ENCODE results near the gene TSPAN1. TPM values are rescaled to one million over a fixed set of nuclear protein-coding genes. Genes with fewer than 3 reads are reported as not detected.

TSPAN1 gene
- total RNA-seq, 1 donor from 2014 or later = 1.2 TPM

DNA sequence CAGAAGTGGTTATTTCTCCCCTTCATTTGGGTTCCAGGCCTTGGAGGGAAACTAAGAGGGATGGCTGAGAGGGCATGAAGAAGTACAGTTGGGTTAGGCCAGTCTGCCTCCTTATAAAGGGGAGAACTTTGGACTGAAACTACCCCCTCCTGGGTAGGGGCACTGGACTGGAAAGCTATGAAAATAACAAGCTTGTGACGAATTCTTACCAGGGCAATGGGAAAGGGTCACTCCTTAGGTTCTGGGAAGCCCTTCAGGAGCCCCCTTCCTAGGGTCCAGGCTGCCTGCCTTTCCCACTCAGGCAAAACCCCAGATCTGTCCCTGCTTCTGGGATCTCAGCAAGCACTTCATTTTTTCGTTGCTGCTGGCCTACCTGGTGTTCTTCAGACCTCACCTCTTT lies 11.2 kb downstream of the TSPAN1 start:
- no peak for DNase-seq (ENCODE audit: low spot score)

DNA sequence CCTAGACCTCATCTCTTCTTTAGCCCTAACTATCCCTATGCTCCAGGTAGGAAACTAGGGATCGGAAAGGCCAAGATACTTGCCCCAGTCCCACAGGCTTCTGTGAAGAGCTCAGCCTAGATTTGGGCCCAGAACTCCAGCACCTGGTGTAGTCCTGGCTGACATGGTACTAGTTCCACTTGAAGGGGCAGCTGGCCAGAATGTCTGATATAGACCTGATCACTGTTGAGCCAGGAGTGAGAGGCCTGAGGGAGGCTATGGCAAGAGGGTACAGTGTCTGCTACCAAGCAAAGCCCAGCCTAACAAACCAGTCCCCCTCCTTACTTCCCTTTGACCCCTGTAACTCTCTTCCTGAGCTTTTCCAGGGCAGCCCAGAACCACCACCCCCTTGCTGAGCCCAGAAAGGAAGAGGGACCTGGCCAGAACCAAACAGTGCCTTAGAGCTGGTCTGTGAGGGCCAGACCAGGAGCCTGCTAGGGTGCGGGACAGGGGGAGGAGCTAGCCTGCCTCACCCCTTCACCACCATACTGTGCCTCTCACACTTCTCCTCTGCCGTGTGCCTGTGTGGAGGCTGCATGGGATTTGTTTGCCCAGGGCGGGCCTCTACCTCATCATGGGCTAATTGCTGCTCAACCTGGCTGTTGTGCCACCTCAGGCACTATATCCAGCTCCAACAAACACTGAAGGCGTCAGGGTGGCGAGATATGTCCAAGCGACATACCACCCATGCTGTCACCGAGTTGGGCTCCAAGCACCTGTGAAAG lies 12.4 kb downstream of the TSPAN1 start:
- DNase-seq (ENCODE audit: low spot score) = no peak

GRCh38 chr1:46188295-46189030 lies 13.6 kb downstream of the TSPAN1 start:
- DNase-seq (ENCODE audit: low spot score) = no peak

DNA sequence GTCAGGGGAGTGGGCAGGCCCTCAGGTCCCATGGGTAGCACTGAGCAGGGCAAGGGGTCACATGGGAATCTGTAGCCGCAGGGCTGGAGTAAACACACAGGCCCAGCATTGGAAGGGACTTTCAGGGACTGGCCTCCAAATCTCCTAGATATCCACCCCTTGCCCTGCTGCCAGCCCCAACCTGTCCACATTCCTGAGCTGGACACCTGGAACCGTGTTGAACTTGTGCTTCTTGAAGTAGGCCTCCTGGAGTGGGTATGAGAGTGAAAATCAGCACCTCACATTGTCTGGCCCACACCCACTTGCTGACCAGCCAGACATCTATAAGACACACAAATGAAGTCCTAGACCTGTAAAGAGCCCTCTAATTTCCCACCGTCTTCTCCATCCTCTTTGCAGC lies 15.7 kb downstream of the TSPAN1 start:
- no peak for DNase-seq (ENCODE audit: low spot score)

GRCh38 chr1:46191033-46191701 lies 16.3 kb downstream of the TSPAN1 start:
- DNase-seq (ENCODE audit: low spot score) = no peak

DNA sequence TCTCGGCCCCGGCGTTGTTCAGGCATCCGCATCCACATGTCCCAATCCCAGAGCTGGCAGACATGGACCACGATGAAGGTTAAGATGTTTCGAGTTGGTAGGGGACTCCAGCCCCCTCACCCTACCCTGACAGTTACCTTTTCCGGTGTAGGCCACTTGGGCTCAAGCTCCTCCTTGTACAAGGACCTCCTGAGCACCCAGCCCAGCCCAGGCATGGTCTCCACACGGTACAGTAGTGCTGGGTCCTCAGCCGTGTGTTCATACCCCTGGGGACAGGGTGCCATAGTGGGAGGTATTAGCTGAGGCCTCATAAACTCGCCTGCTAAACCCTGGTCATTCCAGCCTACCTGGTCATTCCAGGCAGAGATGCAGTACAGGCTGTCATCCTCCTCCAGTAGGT lies 17.3 kb downstream of the TSPAN1 start:
- DNase-seq (ENCODE audit: low spot score) = no peak

DNA sequence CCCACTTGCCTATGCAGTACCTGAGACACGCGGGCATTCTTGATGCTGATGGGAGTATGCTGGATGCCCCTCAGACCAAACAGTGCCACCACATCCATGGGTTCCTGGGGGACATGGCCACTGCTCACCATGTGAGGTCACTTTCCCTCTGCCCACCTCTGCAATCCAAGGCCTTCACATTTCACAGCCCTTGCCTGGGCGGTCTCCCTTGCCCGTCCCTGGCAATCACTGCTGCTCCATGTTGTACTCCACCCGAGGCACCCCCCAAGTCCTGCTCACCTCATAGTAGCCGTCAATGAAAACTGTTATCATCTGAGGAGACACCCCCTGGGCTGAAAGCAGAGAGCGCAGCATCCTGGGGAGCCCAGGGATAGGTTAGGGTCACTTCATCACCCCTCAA lies 18.4 kb downstream of the TSPAN1 start:
- no peak for DNase-seq (ENCODE audit: low spot score)

DNA sequence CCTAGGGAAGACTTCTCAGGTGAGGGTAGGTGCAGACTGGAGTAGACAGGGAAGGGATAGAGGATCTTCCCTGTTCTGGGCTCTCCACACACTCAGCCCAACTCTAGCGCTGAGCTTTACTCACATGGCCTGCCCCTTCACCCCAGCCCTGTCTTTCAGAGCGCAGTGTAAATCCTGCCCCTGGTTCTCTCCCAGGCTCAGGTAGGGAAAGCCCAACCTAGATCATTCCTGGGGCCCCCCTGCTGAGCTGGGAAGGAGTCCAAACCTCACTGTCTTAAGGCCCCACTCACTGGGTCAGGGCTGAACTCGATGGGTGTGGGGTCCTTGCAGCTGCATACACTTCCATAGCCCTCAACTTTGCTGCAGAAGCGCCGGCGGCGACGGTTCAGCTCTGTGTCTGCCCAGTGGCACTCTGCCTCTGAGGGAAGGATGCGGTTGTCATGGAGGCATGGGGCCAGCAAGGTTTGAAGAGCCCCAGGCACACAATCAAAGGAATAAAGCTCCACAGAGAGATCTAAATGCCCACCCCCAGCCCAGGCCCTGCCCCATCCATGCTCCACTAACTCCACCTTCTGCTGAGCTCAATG lies 19.2 kb downstream of the TSPAN1 start:
- DNase-seq (ENCODE audit: low spot score) = no peak

DNA sequence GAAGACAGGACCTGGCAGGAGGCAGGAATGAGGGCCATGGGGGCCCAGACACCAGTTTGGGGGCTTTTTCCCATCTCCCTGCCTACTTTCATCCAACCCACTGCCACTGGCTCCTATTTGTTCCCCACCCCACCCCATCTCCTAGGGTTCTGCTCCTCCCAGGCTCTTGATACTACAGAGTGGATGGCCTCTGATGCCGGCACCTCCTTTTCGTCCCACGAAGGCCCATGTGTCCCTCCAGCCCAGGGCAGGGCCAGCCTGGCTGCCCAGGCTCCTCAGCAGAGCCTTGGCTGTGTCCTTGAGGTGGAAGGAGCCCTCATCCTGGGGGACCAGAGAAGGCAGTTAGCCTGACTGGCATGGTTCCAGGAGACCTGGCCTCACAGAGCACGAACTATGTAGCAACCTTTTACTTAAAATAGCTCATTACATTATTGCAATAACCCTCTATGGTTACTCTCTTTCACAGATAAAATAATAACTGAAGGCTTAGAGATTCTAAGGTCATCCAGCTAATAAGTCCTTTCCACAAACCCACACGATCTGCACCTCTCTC lies 19.8 kb downstream of the TSPAN1 start:
- no peak for DNase-seq (ENCODE audit: low spot score)

DNA sequence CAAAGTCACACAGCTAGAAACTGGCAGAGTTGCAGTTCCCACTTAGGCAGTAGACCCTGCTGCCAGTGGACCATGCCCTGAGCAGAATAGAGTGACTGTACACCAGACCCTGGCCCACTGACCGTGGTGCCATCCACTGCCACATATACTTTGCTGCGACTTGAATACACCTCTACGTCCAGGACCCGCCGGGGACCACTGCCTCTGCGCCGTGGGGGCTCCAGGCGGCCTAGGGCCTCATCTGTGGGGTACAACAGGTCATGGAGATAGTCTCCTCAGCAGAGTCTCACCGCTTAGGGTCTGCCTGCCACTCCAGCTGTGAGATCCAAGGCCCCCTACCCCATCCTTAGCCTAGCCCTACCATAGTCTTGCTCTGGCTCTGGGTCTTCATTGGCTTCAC lies 21.7 kb downstream of the TSPAN1 start:
- no peak for DNase-seq (ENCODE audit: low spot score)

- DNase-seq (ENCODE audit: low spot score) = no peak
These were observed 22.7 kb downstream of the TSPAN1 start for GRCh38 chr1:46197560-46197963.

DNA sequence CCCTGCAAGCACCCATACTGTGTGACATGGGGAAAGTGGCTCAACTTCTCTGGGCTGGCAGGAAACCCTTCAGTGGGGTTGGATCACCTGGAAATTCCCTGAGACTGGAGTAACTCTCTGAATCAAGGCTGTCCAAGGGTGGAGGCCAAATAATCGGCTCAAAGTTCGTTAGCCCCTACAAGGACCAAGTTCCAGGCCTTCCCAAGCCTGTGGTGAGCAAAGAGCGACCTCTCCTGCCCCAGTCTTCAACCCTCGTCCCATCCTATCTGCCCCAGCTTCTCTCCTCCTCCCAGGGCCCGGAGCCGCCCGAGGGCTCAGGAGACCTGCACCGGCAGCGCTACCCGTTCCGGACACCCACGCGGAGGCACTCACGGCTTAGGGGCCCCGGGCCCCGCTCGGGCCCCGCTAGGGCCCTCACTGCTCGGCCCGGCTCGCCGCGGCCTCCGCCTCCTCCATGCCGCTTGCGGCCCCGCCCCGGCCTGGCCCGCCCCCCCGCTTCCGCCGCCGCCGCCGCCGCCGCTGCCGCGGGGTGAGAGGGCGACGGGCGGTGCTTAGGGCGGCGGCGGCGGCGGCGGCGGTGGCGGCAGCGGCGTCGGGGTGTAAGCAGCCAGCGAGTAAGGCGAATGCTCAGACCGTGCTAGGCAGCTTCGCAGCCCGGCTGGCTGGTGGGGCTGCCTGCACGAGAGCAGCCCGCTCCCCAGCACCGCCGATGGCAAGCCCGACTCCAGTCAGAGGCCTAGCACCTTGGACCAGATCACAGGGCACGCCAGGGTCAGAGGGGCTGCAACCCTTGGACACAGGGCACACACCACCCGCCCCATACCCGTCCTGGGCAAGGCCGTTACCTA lies 23.3 kb downstream of the TSPAN1 start, which contains the start of gene POMGNT1:
Gene POMGNT1 (minus strand): TSS at position 471 of the 848 bp plus-strand sequence. CDS start 613 bp downstream, outside the sequence.
- no peak for DNase-seq (ENCODE audit: low spot score)

DNA sequence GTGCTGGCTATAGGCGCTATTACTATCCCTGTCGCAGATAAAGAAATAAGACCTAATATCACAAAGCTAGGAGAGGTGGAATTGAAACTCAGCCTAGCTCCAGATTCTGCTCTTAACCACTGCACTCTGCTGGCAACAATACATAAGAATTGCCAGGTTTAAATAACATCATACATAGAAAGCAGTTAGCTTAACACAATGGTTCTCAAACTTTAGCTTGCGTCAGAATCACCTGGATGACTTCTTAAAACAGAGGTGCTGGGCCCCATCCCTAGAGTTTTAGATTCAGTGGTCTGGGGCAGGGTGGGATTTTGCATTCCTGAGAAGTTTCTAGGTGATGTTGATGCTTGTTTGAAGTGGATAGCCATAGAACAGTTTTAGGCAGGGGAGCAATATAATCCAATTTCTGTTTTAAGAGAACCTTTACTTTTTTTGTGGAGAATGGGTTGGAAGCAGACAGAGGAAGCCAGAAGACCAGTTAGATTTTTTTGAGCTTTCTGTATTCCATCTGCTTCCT lies 24.4 kb downstream of the TSPAN1 start:
- DNase-seq (ENCODE audit: low spot score) = no peak

GRCh38 chr1:46203738-46204405 lies 29.0 kb downstream of the TSPAN1 start:
- no peak for DNase-seq (ENCODE audit: low spot score)

DNA sequence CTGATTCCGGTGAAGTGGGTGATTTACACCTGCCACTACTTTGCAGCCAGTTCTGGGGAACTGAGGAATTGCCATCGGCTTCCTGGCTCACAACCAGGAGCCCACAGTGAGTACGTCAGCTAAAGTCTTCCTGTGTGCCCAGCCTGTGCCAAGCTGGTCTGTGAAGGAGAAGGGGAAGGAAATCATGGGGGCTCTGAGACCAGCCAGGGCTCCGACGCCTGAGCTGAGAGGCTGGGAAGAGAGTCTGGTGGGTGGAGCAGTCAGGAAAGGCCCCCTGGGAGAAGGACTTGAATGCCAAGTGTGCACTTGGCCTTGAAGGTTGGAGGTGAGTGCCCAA lies 29.5 kb downstream of the TSPAN1 start:
- DNase-seq (ENCODE audit: low spot score) = no peak

DNA sequence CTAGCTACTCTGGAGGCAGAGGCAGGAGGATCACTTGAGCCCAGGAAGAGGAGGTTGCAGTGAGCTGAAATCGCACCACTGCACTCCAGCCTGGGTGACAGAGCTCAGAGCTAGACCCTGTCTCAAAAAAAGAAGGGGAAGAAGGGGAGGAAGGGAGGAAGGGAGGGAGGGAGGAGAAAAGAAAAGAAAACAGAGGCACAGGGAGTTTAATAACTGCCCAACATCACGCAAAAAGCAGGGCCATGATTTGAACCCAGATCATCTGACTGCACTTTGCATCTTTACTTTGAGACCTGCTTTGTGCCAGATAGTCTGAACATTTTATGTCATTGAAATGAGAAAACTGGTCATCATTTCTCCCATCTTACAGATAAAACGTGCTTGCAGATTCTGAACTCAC lies 30.3 kb downstream of the TSPAN1 start:
- no peak for DNase-seq (ENCODE audit: low spot score)

- DNase-seq (ENCODE audit: low spot score) = no peak
These were observed 30.9 kb downstream of the TSPAN1 start for GRCh38 chr1:46205791-46206190.

DNA sequence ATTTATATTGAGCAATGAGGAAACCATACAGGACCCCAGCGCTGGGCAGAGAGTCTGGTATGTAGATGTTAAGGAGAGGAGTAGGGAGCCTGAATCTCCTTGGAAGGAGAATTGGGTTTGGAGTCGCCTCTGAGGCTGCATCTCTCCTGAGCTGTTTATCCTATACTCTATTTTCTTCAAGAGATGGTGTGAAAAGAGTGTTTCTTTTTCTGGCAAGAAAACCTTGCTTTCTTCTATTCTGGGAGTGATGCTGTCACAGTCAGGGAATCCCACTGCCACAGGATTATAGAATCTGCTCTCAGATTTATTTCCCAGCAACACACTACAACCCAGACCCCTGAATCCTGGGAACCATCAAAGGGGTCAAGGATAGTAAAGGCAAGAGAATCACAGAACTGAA lies 31.5 kb downstream of the TSPAN1 start:
- no peak for DNase-seq (ENCODE audit: low spot score)

GRCh38 chr1:46210561-46210960 lies 35.7 kb downstream of the TSPAN1 start:
- DNase-seq (ENCODE audit: low spot score) = no peak

- DNase-seq (ENCODE audit: low spot score) = no peak
These were observed 36.2 kb downstream of the TSPAN1 start for GRCh38 chr1:46211051-46211450.

Measured in mesenteric fat pad (tissue), 1 donor.